GM19025 (cell line): ENCODE measurements around the gene GNAL.

Source experiments
- ATAC-seq: cut with Tn5 transposase; IDR thresholded peaks from one replicate; pipeline ENCODE4 v1.9.1; 2021; ENCODE audit warnings: mild to moderate bottlenecking, low read depth, moderate library complexity; ENCODE audit not compliant: unreplicated experiment

The GNAL gene

DNA sequence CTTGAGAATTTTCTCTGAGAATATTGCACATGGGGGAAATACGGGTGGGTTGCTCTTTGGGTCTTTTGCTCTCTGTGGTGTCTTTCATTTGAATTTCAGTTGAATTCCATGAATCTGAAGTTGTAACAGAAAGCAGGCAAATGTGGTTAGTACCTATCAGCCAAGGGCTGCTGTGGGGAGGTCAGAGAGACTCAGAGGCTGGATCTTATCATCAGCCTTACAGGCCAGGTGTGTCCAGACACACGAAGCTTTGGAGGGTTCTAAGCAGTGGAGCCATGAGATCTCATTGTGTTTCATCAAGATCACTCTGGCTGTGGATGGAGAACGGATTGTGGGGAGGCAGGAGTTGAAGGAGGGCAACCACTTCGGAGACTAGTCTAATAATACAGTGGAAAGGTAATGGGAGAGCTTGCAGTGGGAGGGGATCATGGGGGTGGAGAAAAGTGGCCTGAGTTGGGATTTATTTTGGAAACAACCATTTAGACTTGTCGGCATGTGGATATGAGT lies 68.1 kb downstream of the GNAL start:
- ATAC-seq, result no peak

DNA sequence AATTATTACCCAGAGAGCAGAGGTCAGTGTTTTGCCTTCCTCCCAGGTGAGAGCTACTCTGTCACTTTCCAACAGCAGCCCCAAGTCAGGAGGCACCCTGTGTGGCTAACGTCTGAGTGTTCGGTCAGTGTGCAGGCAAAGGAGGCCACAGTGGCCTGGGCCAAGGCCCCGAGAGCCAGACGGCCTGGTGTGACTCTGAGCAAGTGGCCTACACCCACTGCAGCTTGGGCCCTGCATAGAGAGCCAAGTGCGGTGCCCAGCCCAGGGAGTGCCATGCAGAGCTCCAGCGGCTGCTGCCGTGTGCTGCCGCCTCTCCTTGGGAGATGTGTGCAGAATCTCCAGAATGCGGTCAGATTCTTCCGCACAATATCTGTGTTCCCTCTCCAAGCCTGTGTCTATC lies 70.4 kb downstream of the GNAL start:
- ATAC-seq, result no peak

DNA sequence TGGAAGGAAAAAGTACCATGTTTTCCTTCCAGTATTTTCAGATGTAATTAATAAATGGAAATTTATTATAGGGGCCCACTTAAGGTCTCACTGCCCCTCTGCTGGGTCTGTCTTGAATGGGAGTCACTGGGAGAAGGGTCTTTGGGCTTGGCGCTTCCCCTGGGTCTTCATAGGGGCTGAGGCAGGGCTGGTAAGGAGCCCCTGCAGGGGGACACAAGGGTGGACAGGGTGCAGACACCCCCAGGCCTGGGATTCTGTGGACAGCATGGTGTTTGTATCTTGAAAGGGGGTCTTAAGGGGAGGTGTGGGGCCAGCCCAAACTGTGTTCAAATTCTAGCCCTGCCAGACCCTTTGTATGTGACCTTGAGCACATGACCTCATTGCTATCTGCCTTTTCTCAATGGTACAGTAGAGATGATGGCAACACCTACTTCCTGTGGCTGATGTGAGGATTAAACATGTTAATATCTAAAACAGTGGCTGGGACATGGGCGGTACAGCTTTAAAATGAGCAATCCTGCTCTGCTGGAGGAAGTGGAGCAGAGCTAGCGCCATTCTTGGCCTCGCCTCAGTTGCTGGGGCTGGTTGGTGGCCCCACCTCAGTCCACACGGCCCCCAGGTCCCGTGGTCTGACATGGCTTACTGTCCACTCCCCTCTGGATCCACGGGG lies 71.6 kb downstream of the GNAL start:
- ATAC-seq, result no peak

DNA sequence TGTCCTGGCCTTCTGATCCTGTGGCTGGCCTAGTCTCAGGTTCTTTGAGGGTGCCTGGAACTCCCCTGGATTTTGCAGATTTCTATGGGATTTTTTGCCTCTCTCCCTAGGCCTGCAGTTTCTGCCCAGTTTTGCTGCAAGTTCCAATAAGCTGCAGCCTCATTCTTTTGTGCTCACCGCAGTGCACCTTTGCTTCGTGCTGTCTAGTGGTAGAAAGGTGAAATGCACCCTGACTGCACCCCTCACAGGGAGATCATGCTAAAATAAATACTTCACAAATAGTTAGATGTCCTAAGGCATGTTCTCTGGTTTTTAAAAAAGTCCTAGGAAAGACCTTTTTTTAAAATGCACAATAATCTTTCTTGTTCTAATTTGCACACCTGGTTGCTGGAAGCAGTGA lies 72.5 kb downstream of the GNAL start:
- no peak for ATAC-seq

DNA sequence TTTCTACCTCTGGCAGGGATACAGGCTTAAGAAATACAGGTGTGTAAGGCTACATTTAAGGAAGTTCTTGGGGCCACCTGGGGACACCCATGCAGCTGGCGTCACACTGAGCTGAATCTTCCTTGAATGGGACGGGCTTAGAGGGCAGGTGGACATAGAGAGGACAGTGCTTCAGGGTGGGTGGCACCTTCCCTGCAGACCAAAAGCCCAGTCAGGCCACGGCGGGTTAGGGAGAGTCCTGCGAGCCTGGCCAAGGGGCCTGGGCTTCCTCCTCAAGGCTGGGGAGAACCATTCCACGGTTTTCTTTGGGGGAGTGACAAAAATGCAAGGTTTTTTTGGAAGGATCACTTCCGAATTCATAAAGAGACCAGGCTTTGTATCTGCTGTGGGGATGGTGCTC lies 73.4 kb downstream of the GNAL start:
- no peak for ATAC-seq

DNA sequence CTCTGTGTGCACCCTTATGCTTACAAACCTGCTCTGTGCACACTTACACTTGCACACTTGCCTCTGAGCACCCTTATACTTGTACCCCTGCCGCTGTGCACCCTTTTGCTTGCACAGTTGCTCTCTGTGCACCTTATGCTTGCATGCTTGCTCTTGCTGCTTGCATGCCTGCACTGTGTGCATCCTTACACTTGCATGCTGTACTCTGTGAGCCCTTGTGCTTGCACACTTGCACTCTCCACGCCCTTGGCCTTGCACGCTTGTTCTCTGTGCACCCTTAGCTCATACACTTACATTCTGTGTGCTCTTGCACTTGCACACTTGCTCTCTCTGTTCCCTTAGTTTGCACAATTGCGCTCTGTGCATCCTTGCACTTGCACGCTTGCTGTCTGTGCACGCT lies 78.3 kb downstream of the GNAL start:
- no peak for ATAC-seq

DNA sequence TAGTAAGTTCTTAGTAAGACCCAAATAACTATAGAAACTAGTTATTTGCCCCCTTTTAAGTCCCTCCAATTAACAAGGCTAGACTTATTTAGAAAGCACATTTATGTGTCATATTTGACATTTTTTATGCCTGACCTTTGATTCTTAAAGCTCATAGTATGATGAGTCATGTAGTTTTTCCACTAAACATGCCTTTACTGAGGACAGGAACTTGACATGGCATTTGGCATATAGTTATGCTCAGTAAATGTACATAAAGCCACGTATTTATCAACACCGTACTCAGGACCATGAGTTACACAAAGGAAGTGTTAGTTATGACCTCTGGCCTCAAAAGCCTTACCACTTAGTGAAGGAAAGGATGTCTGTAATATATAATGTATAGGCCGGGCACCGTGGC lies 78.9 kb downstream of the GNAL start:
- no peak for ATAC-seq

DNA sequence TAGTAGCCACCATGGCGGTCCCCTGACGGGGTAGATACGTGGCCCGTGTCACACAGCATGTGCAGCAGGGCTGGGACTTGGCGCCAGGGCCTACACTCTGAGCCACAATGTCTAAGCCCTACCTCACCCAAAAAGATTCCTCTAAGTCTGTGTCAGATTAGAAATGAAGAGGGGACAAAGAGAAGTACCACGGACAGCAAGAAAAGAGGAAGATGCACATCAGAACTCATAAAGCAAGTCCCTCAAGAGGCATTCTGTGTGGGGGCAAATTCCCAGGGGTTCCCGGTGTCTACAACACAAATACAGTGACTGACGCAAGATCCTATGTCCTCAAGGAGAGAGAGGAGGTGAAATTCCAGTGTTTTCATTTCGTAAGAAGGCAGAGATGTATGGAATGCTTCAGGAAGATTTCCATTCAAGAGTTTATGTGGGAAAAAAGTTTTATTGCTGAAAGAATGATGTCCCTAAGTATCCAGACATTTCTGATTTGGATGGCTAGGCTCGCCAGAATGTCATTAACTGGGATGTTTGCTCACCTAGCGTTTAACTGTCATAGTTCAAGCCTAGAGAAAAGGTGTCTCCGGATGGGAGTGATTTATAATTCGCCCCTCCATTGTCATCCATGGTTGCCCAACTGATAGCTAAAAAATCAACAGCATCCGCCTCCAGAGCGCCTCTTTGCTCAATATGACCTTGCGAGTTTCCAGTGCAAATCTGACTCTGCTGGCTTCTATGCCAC lies 86.5 kb downstream of the GNAL start:
- ATAC-seq, result no peak

DNA sequence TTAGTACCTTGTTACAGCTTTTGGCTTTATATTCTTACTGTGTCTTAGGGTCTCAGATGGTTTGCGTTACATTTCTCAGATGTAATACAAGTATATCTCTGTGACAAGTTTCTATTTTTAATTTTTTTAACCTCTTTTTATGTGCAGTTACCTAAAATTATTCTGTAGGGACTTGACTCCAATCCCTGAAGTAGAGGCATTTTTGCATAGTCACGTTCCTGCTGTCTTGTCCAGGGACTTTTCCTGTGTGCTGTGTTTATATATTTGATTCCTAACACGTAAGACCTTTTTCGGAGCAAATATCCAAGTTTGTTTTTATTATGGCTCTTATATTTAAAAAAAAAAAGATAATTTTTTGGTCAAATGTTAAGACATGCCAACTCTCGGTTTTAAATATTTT lies 91.0 kb downstream of the GNAL start:
- no peak for ATAC-seq

DNA sequence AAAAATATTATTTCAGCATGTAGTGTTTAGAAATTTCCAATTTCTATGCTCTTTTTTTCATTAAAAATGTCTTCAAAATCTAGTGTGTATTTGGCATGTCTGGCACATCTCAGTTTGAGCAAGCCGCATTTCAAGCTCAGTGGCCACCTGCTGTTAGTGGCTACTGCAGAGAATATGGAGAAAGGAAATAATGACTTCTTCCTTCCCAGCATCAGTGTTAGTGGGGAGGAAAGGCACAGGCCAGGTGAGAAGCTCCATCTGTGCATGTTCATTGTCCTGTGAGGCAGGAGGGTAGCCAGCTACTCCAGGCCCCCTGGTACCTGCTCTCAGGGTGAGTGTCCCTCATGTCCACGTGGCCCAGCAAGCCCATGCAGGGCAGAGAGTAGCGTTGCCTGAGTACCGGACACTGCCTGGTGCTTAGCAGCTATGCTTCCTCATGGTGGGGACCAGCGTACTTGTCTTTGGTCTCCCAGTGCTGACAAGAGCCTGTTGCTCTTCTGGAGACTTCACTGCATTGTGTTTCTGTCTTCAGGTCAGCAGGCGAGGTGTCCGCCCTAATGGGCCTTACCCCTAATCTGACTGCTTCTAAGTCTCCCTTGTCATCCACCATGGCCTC lies 94.8 kb downstream of the GNAL start:
- ATAC-seq, result no peak

DNA sequence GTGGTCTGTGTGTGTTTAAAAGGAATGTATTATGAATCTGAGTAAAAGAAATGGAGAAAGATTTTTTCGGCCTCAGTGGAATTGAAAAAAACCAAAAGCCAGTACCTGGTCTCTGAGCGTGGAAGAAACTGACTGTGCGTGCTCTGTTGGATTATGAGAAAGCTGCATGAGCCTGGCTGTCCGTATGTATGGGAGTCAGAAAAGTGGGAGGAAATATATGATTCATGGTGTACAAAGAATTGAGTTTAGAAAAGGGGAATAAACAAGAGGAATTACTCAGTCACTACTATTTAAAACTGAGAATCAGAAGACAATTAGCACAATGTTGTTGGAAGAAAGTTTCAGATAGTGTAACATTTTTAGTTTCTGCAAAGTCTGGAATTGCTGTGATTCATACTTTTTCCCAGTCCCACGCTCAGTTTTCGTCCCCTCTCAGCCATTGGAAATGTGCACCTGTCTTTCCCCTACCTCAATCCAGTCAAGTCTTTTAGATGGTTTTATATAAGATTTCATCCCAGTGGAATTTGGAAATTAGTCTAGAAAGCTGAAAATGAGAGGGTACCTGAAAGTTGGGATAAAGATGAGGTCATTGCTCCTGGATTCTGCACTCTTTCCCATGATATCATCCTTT lies 95.7 kb downstream of the GNAL start:
- ATAC-seq, result no peak

DNA sequence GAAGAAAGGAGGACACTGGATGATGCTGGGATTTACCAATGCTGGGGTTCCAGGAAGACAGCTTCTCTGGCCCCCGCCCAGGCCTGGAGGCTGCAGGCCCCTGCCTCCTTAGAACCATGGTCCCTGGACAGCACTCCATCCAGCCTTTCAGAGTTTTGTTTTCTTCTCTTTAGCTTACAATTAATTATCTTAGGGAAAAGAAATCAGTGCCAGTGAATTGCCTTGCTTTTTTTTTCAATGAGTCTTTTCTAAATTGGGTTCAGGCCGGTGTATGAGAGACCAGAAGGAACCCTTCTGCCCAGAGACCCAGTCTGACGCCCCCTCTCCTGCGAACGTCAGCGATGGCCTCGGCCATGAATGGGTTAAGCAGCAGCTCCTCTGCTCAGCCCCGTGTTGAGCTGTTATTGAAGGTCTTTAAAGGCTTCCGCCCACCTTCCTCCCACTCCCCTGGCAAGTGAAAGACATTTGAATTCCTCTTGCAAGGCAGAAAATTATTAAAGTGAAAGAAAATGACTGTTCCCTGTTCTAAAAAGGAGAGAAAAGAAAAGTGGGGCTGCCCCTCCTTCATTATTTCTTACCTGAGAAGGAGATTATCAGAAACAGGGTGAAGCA lies 96.5 kb downstream of the GNAL start:
- ATAC-seq, result no peak

DNA sequence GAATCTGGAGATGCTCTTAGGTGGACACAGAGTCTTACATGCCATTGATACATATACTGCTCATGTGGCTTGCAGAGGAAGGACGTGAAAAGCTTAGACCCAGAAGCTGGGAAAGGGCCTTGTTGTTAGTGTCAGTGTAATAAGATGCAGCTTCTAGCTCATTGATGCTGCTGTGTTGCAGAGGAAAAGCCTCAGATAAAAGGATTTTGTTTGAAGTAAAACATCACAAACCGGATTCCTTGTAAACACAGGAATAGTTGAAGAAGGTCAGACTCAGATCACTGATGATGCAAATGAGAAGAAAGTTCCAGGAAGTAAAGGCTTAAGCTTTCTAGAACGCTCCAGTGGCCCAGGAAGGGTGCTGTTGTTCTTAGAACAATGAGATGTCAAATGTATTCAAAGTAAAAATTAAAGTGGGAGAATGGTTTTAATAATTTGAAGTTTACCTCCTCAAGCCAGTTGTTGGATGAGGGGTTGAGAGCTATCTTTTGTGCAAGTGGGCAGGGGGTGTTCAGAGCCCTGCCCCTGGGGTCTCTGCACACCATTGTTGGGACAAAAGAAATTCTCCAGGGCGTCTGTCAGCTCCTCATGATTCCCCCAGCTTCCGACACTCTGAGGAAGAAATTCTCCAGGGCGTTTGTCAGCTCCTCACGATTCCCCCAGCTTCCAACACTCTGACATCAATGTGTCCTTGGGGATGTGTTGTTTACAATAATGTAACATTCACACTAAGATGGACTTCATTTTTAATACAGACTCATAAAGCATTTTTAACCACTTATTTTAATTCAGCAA lies 100.8 kb downstream of the GNAL start:
- ATAC-seq, result no peak

DNA sequence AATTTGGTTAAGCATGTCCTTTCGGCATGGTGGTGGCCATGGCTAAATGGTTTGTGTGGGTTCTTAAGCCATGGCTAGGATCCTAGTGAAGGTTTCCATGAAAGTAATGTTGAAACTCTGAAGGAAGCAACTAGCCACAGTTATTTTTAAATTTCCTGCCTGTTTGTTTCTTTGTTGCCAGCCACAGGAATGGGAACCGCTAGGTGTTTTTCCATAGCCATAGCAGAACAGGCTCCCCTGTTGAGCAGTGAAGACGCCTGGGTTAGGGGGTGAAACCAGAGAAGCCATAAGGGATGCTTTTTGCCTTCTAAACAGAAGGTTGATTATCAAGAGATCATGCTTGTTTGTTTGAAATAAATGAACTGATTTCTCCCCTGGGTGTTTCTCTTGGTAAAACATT lies 102.1 kb downstream of the GNAL start:
- no peak for ATAC-seq

DNA sequence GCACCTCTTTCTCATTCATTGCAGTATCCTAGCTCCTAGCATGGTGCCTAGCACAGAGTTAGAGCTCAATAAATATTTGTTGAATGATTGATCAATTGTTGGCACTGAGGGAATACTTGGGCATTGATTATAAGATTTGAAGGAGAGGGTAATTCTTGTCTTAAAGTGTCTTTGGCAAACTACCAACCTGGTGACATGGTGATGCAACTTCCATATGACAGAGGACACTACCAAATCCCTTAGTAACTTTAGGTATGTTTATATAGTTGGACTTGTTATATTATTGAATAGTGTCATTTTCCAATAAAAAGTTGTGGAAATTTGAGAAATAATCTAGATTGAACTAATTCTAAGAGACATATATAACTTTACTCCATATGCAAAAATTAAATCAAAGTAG lies 103.6 kb downstream of the GNAL start:
- no peak for ATAC-seq

DNA sequence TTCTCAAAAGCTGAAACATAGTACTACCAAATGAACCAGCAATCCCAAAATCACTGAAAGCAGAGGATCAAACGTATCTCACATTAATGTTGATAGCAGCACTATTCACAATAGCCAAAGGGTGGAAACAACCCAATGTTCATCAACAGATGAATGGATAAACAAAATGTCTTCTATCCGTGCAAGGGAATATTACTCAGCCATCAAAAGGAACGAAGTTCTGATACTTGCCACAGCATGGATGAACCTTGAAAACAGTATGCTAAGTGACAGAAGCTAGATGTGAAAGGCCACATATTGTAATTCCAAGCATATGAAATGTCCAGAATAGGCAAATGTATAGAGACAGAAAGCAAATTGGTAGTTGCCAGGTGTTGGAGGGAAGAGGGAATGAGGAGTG lies 105.1 kb downstream of the GNAL start:
- no peak for ATAC-seq

DNA sequence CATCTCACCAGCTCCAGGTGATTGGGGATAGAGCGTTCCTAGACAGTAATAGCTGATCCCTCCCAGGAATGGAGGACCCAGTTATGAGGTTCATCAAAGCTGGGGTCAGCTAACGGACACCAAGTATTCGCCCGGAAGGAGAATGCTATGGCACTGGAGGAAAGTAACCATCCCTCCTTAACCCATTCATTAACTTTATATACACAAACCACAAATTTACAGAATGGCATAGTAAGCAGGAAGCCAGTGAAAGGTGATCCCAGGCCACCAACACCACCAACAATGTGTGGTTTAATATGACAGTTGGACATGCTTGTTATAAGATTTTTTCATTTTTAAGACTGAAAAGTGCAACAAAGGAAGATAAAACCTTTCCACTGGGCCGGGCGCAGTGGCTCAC lies 106.9 kb downstream of the GNAL start:
- no peak for ATAC-seq

DNA sequence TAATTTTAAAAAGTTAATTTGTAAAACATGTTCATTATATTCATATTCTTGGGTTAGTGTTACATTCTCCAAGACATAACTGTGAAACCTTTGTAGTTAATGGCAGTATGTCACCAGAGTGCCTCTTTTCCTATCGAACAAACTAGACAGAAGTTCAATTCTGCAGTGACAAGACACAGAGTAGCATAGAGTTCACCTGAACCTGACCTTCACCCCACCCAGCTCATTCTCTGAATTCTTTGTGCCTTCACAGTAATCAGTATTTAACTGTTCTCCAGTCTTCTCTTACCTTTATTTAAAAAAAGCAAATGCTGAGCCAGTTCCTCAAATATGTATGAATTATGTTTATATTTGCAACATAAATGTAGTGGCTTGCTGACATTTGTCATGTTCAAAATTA lies 109.2 kb downstream of the GNAL start:
- no peak for ATAC-seq

DNA sequence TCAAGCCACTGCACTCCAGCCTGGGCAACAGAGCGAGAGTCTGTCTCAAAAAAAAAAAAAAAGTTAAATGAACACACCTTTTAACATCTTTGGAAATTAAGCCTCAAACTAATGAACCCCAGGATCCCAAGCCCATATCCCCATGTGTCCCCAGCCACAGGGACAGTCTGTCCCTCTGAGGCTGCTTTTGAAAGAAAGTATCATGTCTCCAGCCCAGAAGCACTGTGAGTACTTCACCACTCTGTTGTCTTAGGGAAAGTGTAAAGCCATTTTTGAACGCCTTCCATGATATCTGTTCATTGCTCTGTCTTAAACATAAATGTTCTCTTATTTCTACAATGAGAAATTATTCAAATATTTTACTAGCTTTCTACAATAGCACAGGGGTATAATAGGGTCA lies 110.0 kb downstream of the GNAL start:
- ATAC-seq, result no peak
